Activated naive CD4-positive, alpha-beta T cell (primary cell): ENCODE measurements around the gene REPS1.
"Not testable (repeated sequence)": the region's sequence is repeated elsewhere in the genome, so short reads cannot be mapped to it uniquely, and the experiment has no call there.

Experiments used
- DNase-seq, 4 experiments: peaks; one replicate each; lab custom pipeline; 2025; lab: John Stamatoyannopoulos, UW

The REPS1 gene, protein sequence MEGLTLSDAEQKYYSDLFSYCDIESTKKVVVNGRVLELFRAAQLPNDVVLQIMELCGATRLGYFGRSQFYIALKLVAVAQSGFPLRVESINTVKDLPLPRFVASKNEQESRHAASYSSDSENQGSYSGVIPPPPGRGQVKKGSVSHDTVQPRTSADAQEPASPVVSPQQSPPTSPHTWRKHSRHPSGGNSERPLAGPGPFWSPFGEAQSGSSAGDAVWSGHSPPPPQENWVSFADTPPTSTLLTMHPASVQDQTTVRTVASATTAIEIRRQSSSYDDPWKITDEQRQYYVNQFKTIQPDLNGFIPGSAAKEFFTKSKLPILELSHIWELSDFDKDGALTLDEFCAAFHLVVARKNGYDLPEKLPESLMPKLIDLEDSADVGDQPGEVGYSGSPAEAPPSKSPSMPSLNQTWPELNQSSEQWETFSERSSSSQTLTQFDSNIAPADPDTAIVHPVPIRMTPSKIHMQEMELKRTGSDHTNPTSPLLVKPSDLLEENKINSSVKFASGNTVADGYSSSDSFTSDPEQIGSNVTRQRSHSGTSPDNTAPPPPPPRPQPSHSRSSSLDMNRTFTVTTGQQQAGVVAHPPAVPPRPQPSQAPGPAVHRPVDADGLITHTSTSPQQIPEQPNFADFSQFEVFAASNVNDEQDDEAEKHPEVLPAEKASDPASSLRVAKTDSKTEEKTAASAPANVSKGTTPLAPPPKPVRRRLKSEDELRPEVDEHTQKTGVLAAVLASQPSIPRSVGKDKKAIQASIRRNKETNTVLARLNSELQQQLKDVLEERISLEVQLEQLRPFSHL

GRCh38 chr6:138987643-138988468 is at the start of gene REPS1:
TSS of gene REPS1 (minus strand) at chr6:138988253. CDS start at chr6:138987682, 571 bp downstream.
- peak; percentile 80 to 89 (median 86) for DNase-seq

GRCh38 chr6:139037490-139037889 is 49.4 kb upstream of the REPS1 start:
- DNase-seq = no peak

DNA sequence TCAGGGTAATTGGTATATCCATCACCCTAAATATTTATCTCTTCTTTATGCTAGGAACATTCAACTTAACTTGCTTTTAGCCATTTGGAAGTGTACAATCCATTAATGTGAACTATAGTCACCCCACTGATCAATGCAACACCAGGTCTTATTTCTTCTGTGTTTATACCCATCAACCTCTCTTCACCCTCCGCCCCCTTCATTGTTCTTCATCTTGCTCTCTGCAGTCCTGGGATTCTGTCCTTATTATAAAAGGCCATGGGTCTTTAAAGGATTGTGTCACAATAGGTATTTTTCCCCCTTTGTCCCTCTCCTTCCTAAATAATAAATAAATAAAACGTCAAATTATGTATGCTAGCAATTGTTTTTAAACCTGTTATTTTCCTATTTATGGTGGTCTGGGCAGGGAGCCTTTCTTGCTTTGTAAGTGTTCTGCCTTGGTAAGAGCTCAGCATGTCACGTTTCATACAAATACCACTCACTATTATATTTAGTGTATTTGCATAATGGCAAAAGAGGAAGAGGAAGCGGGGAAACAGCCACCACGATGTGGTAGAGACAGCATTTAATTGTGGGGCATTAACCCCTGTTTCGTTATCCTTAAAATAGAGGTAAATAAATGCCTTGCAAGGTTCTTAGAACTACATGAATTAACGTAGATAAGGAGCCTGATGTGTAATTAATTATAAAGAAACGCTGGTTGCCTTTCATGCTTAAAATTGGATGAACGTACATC is 42.3 kb upstream of the REPS1 start:
- DNase-seq = no peak

DNA sequence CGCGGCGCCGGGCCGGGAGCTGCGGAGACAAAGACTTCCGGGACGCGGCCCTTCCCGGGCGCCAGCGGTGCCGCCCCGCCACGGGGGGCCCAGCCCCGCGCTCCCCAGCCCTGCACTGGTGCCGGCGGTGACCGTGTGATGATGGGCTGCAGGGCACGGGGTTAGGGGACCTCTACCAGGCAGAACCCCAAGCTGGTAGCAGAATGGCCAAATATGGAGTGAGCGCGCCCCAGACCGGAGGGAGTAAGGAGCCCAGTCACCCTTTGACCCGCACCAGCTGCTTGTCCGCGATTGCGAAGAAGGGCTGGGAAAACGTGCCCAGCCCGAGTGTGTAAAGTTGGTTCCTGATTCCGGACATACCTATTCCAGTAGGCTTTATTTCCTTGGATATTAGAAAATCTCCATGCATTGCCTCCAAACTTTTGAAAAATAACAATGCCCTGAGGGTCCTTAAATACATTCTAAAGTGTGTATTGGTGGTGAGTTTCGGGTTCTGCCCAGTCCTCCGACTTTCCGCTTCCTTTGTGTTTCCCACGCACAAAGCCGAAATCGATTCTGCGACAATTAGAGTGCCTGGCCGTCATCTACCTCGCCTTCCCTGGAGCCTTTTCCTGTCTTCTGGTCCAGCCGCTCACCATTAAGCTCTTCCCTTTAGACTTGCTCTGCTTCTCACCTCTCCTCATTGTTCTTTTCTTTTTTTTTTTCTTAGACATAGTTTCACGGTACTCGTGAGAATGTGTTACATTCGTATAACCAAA is 41.6 kb upstream of the REPS1 start:
- DNase-seq = no peak

- DNase-seq = peak; percentile 57 to 65 (median 60)
Measured at GRCh38 chr6:139028658-139029469, 40.8 kb upstream of the REPS1 start, which contains the start of gene ABRACL. TSS of gene ABRACL (plus strand) at chr6:139028745. CDS start at chr6:139034161, 5,416 bp downstream.

- no peak for DNase-seq
Measured at GRCh38 chr6:139028215-139028657, 40.2 kb upstream of the REPS1 start.

DNA sequence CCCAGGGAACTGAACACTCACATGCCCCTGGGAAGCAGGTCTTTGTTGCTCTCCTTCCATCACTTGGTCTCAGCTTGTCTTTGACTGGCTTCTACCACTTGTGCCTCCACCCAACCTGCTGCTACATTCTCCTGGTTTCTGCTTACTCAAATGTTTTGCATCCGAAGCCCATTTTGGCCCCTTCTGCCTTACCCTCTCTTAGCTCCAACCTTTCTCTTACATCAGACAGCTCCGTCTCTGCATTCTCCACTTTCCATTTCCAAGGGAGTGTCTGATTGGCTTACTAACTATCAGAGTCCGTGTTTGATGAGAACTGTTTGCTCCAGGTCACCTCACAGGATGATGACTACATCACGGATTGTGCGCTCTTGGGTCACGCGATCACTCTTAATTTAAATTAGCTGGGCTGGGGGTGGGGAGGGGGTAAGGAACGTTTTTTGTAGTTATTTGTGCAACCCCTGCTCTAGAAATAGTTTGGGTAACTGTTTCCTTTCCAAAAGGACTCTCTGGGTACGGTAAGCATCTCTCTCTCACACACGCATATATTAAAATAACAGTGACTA is 39.6 kb upstream of the REPS1 start:
- no peak for DNase-seq

- not testable (repeated sequence) for DNase-seq
Measured at GRCh38 chr6:139025416-139025815, 37.4 kb upstream of the REPS1 start.

DNA sequence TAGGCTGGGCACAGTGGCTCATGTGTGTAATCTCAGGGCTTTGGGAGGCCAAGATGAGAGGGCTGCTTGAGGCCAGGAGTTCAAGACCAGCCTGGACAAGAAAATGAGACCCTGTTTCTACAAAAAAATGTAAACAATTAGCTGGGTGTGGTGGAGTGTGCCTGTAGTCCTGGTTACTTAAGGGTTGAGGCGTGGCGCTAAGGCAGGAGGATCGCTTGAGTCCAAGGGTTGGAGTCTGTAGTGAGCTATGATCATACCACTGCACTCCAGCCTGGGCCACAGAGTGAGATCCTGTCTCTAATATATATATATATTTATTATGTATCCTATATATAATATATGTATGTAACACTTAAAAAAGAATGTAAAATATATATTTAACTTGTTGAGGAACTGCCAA is 32.6 kb upstream of the REPS1 start:
- no peak for DNase-seq

- DNase-seq = no peak
Measured at GRCh38 chr6:139019722-139020121, 31.7 kb upstream of the REPS1 start.

GRCh38 chr6:139017227-139017626 is 29.2 kb upstream of the REPS1 start:
- no peak for DNase-seq

DNA sequence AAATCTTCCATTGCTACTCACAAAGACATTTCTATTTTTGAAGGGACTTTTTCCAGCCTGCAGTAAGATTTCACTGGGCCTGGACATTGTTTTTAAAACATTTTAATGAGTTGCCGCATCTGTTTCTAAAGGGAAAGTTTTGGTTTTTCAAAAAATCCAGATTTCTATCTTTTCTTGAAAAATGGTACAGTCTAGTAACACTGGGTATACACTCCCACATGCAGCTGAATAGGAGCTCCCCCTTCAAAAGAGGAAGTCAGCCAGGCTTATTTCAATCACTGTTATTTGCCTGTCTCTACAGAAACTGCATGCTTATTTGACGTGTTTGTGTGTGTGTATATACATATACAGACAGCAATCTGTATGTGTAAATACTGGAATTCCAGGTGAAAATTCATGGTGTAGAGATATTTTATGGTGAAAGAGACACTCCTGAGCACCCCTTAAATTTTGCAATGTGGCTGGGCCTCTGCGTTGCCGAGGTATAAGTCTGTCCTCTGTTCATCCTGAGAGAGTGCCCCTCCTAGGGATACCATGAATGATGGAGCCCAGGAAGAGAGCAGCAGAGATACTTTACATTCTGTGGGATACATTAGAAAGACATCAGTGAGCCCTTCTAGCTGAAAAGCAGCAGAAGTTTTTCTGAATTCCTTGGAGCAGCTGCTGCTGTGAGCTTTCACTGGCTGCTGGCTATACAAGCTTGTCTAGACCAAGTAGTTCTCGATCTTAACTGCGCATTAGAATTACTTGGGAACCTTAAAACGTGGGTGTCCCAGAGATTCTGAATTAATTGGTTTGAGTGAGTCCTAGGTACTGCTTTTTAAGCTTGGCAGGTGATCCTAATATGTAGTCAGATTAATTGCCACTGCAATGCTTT is 28.5 kb upstream of the REPS1 start:
- no peak for DNase-seq

DNA sequence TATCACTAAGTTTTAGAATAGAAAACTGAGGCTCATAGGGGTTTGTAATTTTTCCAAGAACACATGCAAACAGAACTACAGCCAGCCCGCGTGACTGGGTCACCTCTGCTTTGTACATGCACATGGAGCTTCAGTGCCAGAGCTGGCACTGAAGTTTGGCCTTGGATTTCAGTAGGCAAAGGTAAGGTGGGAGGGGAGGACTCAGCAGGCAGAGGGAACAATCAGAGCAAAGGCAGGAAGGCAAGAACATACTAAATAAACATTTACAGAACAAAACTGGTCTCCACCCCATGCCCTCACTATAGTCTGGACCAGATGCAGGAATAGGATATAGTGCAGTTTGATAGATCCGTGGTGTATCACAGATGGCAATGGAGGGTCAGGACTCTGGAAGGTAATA is 26.9 kb upstream of the REPS1 start:
- DNase-seq = no peak

GRCh38 chr6:139013185-139013800 is 25.2 kb upstream of the REPS1 start:
- no peak for DNase-seq

GRCh38 chr6:139011980-139012379 is 23.9 kb upstream of the REPS1 start:
- DNase-seq = no peak

GRCh38 chr6:139010674-139011073 is 22.6 kb upstream of the REPS1 start:
- DNase-seq = no peak

DNA sequence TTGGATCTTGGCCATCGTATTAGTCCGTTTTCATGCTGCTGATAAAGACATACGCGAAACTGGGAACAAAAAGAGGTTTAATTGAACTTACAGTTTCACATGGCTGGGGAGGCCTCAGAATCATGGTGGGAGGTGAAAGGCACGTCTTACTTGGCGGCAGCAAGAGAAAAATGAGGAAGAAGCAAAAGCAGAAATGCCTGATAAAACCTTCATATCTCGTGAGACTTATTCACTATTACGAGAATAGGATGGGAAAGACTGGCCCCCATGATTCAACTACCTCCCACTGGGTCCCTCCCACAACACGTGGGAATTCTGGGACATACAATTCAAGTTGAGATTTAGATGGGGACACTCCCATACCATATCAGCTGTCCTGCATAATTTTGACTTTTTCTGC is 20.1 kb upstream of the REPS1 start:
- no peak for DNase-seq

DNA sequence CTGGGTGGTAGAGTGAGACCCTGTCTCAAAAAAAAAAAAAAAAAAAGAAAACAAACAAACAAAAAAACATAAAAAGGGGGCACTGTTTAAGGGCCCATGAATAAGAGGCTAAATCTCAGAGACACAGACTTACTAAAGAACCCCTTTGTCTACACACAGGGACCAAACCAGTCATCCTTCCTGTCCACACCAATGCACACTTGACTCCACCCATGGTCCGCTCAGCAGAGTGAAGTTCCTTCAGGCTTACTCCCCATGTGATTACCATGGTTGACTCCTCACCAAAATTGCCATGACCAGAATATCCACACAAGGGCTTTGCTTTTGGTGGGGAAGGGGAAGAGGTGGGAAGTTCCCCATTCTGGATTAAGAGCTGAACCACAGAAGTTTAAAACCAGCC is 19.4 kb upstream of the REPS1 start:
- DNase-seq = no peak
